Fibroblast of villous mesenchyme (primary cell): ENCODE results near the gene ACTN4. TPM values are rescaled to one million over a fixed set of nuclear protein-coding genes. Genes with fewer than 3 reads are reported as not detected.

Experiments
- DNase-seq: peaks from one replicate; pipeline ENCODE4 v3.0.0-alpha.2; 2010; ENCODE audit warnings: low read depth
- H3K4me3 ChIP-seq: 2 replicates; pipeline ENCODE4 v1.5.1; 2011; ENCODE audit warnings: low read depth, mild to moderate bottlenecking, low read length
- total RNA-seq: library from RNA; depleted of rRNA; stranded (reverse); fragments of >200 nt; gene quantifications from 2 replicates; pipeline ENCODE4 v1.2.3, GENCODE V29; 2012
- TF ChIP-seq, protein P1 (sequence below): IDR thresholded peaks from 2 replicates; pipeline ENCODE4 v1.5.1; 2012; ENCODE audit warnings: low read depth, mild to moderate bottlenecking, low read length; ENCODE audit not compliant: insufficient read depth

The ACTN4 gene
- total RNA-seq, 1 donor = 456 TPM

- H3K4me3 ChIP-seq = no peak overlapping the region
- DNase-seq = no peak
- TF ChIP-seq, protein P1, sequence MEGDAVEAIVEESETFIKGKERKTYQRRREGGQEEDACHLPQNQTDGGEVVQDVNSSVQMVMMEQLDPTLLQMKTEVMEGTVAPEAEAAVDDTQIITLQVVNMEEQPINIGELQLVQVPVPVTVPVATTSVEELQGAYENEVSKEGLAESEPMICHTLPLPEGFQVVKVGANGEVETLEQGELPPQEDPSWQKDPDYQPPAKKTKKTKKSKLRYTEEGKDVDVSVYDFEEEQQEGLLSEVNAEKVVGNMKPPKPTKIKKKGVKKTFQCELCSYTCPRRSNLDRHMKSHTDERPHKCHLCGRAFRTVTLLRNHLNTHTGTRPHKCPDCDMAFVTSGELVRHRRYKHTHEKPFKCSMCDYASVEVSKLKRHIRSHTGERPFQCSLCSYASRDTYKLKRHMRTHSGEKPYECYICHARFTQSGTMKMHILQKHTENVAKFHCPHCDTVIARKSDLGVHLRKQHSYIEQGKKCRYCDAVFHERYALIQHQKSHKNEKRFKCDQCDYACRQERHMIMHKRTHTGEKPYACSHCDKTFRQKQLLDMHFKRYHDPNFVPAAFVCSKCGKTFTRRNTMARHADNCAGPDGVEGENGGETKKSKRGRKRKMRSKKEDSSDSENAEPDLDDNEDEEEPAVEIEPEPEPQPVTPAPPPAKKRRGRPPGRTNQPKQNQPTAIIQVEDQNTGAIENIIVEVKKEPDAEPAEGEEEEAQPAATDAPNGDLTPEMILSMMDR = no peak
These were observed 37.6 kb downstream of the ACTN4 start for GRCh38 chr19:38684862-38685665.

DNA sequence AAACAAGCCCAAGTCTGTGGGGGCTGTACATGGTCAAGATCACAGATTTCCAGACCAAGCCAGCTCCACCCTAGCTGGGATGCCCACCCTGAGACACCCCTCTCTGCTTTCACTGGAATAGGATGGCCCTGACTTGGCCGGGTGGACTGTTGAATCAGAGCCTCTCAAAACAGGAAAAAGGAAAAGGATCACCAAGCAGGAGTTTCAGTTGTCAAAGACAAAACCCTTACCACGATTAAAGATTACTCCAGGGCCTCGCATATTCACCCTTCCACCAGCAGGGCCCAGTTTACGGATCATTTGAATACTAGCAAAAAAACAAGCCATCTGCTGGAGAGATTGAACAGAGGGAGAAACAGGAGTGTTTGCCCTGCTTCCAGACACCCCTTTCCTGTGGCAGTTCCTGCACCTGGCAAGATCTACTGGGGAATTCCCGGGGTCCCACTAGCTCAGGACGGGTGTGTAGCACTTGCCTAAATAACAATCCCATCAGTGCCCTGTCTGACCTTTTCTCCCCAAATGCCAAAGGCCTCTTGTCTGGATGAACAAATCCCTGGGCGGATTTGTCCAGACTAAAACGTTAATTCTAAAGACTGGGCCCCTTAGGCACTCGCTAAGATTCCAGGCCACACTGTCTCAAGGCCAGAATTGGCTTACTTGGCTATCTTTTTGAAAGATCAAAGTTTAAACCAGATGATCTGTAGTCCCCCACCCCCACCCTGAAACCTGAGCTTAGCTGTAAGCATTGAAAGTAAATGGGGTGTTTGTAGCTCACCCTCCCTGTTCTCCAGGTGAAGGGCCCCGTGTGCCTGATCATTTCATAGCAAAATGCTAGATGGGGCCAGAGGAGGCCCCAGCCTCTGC, 38.4 kb downstream of the ACTN4 start:
- peak; percentile 77 for DNase-seq
- TF ChIP-seq, protein P1 = peak; percentile 64
- H3K4me3 ChIP-seq = no peak overlapping the region

- no peak overlapping the region for H3K4me3 ChIP-seq
- TF ChIP-seq, protein P1 = no peak
- no peak for DNase-seq
These were observed 39.1 kb downstream of the ACTN4 start for GRCh38 chr19:38686530-38686888.

DNA sequence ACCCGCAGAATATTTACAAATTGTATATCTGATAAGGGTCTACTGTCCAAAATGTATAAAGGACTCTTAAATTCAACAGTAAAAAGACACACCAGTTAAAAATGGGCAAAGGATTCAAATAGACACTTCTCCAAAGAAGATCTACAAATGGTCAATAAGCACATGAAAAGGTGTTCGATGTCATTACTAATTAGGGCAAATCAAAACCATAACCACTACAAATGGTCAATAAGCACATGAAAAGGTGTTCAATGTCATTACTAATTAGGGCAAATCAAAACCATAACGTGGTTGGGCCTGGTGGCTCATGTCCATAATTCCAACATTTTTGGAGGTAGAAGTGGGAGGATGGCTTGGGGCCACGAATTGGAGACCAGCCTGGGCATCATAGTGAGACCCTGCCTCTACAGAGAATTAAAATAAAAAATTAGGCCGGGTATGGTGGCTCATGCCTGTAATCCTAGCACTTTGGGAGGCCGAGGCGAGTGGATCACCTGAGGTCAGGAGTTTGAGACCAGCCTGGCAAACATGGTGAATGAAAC, 40.5 kb downstream of the ACTN4 start:
- no peak for DNase-seq

GRCh38 chr19:38690146-38690545, 42.7 kb downstream of the ACTN4 start:
- TF ChIP-seq, protein P1 = no peak
- no peak overlapping the region for H3K4me3 ChIP-seq
- DNase-seq = no peak

More for the DNA sequence above, 40.5 kb downstream of the ACTN4 start:
- H3K4me3 ChIP-seq = no peak overlapping the region
- TF ChIP-seq, protein P1 = no peak

- DNase-seq = no peak
- H3K4me3 ChIP-seq = no peak overlapping the region
- TF ChIP-seq, protein P1 = no peak
These were observed 43.4 kb downstream of the ACTN4 start for GRCh38 chr19:38690832-38691231.
